PC-3 (cell line): ENCODE measurements around the gene MYLK2.

Source experiments
- EZH2 ChIP-seq: fragments of 300-600 bp; sonication (generic); IDR thresholded peaks from one replicate; pipeline ENCODE4 v1.6.1; 2017; ENCODE audit warnings: antibody characterized with exemption, mild to moderate bottlenecking, low read length; ENCODE audit not compliant: unreplicated experiment
- EZH2phosphoT487 ChIP-seq: fragments of 300-600 bp; sonication (generic); IDR thresholded peaks from 2 replicates; pipeline ENCODE4 v1.6.1; 2018; ENCODE audit warnings: mild to moderate bottlenecking, antibody characterized with exemption, low read length, borderline replicate concordance
- TF ChIP-seq, protein P1 (sequence below): fragments of 300-600 bp; sonication (generic); conservative IDR thresholded peaks from 2 replicates; pipeline ENCODE4 v1.5.1; 2017; ENCODE audit warnings: antibody characterized with exemption, low read depth, mild to moderate bottlenecking, low read length

DNA sequence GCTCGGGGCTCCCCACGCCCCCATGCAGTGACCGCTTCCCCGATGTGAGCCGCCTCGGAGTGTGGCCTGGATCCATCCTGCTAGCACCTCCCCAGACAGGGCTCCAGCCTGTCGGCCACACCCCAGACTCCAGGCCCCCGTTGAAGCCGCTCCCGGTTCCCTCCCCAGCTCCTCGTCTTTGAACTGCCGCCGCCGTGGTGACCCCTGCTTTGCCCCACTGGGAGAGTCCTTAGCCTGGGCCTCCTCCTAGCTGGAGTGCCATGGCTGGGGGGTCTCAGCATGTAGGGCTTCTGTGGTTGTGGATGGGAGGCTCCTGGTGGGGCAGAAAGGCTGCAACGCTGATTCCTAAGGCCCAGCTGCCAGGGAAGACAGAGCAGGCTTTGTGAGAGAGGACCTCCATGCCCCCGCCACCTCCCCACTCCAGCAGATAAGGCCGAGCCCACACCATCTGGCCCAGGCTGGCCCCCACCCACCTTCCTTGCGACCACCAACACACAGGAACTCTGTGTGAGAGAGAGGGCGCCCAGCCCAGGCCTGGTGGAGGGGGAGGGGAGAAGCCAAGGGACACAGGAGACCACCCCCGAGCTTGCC is 14.9 kb downstream of the MYLK2 start:
- TF ChIP-seq, protein P1, sequence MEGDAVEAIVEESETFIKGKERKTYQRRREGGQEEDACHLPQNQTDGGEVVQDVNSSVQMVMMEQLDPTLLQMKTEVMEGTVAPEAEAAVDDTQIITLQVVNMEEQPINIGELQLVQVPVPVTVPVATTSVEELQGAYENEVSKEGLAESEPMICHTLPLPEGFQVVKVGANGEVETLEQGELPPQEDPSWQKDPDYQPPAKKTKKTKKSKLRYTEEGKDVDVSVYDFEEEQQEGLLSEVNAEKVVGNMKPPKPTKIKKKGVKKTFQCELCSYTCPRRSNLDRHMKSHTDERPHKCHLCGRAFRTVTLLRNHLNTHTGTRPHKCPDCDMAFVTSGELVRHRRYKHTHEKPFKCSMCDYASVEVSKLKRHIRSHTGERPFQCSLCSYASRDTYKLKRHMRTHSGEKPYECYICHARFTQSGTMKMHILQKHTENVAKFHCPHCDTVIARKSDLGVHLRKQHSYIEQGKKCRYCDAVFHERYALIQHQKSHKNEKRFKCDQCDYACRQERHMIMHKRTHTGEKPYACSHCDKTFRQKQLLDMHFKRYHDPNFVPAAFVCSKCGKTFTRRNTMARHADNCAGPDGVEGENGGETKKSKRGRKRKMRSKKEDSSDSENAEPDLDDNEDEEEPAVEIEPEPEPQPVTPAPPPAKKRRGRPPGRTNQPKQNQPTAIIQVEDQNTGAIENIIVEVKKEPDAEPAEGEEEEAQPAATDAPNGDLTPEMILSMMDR, result no peak
- TF ChIP-seq EZH2 (no peak), EZH2phosphoT487 (no peak)
